Neural crest cell (in vitro differentiated cells): Measurements from ENCODE around the gene LAMC2. TPM values are rescaled to one million over a fixed set of nuclear protein-coding genes. Genes with fewer than 3 reads are reported as not detected.

ENCODE experiments used
- DNase-seq: peaks from one replicate; pipeline ENCODE4 v3.0.0; 2021; ENCODE audit warnings: low read depth, mixed read lengths, low spot score
- H3K27ac Mint-ChIP-seq: one replicate; pipeline ENCODE4 v1.8.0; 2021; ENCODE audit warnings: mild to moderate bottlenecking, mixed read lengths; ENCODE audit not compliant: unreplicated experiment
- H3K27me3 Mint-ChIP-seq: 2 replicates; pipeline ENCODE4 v1.8.0; 2021; ENCODE audit warnings: low read depth, mild to moderate bottlenecking, mixed read lengths
- H3K36me3 Mint-ChIP-seq: 2 replicates; pipeline ENCODE4 v1.8.0; 2021; ENCODE audit warnings: low read depth, mild to moderate bottlenecking, mixed read lengths
- H3K4me1 Mint-ChIP-seq: 2 replicates; pipeline ENCODE4 v1.8.0; 2021; ENCODE audit warnings: mixed read lengths
- H3K4me3 Mint-ChIP-seq: one replicate; pipeline ENCODE4 v1.8.0; 2021; ENCODE audit warnings: mild to moderate bottlenecking, mixed read lengths
- H3K9me3 Mint-ChIP-seq: 2 replicates; pipeline ENCODE4 v1.8.0; 2021; ENCODE audit warnings: mixed read lengths
- CTCF ChIP-seq: fragments of 200-600 bp; sonication (generic); conservative IDR thresholded peaks from 2 replicates; pipeline ENCODE4 v1.5.0; 2021; ENCODE audit warnings: antibody characterized with exemption, mild to moderate bottlenecking
- total RNA-seq: library from RNA; stranded (reverse); gene quantifications from 2 replicates; pipeline ENCODE4 v1.2.1, GENCODE V29; 2021

LAMC2 gene
- total RNA-seq, 1 donor from 2014 or later, result not detected

GRCh38 chr1:183291802-183292514 lies 105.9 kb downstream of the LAMC2 start:
- Mint-ChIP-seq H3K27ac (no peak overlapping the region), H3K4me3 (no peak overlapping the region), H3K9me3 (no peaks in the 10 kb centered on the region), H3K4me1 (peaks cover 6% of the 10 kb centered on the region), H3K27me3 (no peaks in the 10 kb centered on the region), H3K36me3 (no peaks in the 10 kb centered on the region)
- no peak for DNase-seq
- TF ChIP-seq CTCF, result no peak

- DNase-seq, result no peak
- Mint-ChIP-seq H3K4me1 (peaks cover 6% of the 10 kb centered on the region), H3K9me3 (no peaks in the 10 kb centered on the region), H3K36me3 (no peaks in the 10 kb centered on the region), H3K4me3 (no peak overlapping the region), H3K27me3 (no peaks in the 10 kb centered on the region), H3K27ac (no peak overlapping the region)
- TF ChIP-seq CTCF, result no peak
These were observed 107.2 kb downstream of the LAMC2 start for GRCh38 chr1:183293241-183293640.

- no peak for DNase-seq
- no peak for TF ChIP-seq CTCF
- Mint-ChIP-seq H3K4me1 (peaks cover 6% of the 10 kb centered on the region), H3K4me3 (no peak overlapping the region), H3K27ac (no peak overlapping the region), H3K27me3 (no peaks in the 10 kb centered on the region), H3K36me3 (no peaks in the 10 kb centered on the region), H3K9me3 (no peaks in the 10 kb centered on the region)
These were observed 107.8 kb downstream of the LAMC2 start for GRCh38 chr1:183293876-183294275.

Other genes with a start within 250 kb of the LAMC2 start
- gene SHCBP1L, start 233.1 kb upstream of the LAMC2 start, total RNA-seq, result not detected in 2 replicates
- gene LAMC1, start 162.8 kb upstream of the LAMC2 start, total RNA-seq, result 82.0 and 85.8 TPM in 2 replicates
- gene NMNAT2, start 232.1 kb downstream of the LAMC2 start, total RNA-seq, result 3.2 and 4.5 TPM in 2 replicates